Activated CD4-positive, alpha-beta T cell treated with anti-CD3 and anti-CD28 coated beads for 4 hours (primary cell): ENCODE data around the gene CDC42EP1.

Experiments
- DNase-seq, 2 donors: peaks; one replicate each; pipeline ENCODE4 v3.0.0-alpha.2; 2020

CDC42EP1 gene

DNA sequence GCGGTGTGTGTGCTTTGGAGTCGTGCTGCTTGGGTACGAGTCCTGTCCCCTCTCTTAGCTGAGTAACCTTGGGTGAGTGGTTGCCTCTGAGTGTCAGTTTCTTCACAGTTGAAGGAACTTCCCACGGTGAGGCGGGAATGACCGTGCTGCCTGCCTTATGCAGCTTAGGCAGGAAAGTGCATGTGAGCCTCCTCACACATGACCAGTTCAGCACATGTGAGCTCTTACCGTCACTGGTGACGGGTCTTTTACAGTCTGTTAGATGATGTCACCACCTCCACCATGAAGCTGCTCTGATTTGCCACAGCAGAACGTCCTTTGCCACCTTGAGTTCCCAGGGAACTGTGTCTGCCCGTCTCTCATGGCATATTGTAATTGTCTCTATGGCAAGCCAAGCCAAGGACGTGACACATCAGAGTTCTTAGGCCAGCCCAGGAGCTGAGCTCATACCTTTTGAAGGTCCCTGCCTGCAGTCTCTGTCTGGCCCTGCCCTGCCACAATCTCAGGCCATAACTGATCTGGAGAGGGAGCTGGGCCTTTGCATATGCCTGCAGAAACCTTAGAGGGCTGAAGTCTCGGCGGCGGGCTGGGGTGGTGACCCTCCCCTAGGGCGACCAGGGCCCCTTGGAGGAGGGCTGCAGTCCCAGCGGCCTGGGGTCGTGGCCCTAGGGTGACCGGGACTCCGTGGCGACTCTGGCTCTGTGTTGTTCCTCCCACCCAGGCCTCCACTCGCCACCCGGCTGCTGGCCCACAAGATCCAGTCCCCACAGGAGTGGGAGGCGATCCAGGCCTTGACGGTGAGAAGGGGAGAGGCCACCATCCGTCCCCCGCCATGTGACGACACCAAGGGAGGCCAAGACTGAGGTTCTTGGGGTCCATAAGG is 56.2 kb downstream of the CDC42EP1 start:
- no peak for DNase-seq

DNA sequence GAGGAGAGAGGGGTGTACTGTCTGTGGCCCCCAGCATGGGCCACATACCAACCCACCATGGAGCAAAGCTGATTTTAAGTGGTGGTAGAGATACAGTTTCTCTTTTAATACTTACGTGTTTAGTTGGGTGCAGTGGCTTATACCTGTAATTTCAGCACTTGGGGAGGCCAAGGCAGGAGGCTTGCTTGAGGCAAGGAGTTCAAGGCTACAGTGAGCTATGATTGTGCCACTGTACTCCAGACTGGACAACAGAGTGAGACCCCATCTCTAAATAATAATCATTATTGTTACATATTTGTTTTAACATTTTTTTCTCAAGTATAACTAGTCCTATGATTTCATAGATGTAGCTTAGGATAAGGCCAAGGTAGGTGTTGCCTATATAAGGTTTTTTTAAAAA is 57.2 kb downstream of the CDC42EP1 start:
- no peak for DNase-seq

DNA sequence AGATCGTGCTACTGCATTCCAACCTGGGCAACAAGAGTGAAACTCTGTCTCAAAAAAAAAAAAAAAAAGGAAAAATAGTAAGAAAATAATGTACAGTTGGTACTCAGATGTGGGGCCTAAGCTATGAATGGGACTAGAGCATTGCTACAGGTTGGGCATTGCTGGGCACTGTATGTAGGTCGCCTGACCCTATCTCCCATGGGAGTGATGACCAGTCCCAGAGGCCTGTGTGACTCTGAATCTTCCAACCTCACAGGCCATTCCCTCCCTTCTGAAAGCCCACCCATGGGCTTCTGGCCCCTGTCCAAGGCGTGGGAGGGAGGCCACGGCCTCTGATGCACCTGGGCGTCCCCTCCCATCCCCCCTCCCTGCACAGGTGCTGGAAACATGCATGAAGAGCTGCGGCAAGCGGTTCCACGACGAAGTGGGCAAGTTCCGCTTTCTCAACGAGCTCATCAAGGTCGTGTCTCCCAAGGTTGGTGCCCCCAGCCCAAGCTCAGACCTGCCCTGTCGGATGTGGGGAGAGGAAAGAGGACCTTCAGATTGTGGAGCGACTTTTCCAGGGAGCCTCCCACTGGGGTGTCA is 57.9 kb downstream of the CDC42EP1 start:
- no peak for DNase-seq

DNA sequence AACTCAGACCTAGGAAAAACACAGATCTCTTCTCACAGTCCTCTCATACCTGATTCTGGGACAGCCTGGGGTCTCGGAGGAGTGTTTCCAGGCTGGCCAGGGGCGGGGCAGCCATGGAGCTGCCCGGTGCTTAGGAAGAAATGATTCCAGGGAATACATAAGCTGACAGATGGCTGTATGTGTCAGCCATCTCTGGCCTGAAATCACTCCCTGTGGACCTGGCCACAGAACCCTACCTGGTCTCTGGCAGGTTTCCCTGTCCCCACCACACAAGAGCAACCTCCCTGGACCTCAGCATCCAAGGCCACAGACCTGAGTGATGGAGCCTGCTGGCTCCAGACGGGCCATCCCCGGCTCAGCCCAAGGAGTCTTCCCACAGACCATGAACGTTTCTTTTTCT is 58.4 kb downstream of the CDC42EP1 start:
- DNase-seq: no peak
